GM19351 (cell line): ENCODE results near the gene KSR1.
"Not testable (repeated sequence)": the region's sequence is repeated elsewhere in the genome, so short reads cannot be mapped to it uniquely, and the experiment has no call there.

ENCODE experiments used
- ATAC-seq: cut with Tn5 transposase; IDR thresholded peaks from one replicate; pipeline ENCODE4 v1.9.1; 2021; ENCODE audit warnings: mild to moderate bottlenecking, moderate library complexity; ENCODE audit not compliant: unreplicated experiment

Gene KSR1

GRCh38 chr17:27425991-27426390, 30.3 kb upstream of the KSR1 start:
- no peak for ATAC-seq

- ATAC-seq: not testable (repeated sequence)
These were observed 29.8 kb upstream of the KSR1 start for GRCh38 chr17:27426471-27426870.

GRCh38 chr17:27427166-27427862, 28.9 kb upstream of the KSR1 start:
- ATAC-seq: not testable (repeated sequence)

GRCh38 chr17:27428781-27429505, 27.3 kb upstream of the KSR1 start:
- ATAC-seq: no peak

GRCh38 chr17:27429666-27430382, 26.4 kb upstream of the KSR1 start:
- no peak for ATAC-seq

- no peak for ATAC-seq
These were observed 25.8 kb upstream of the KSR1 start for GRCh38 chr17:27430383-27430840.

GRCh38 chr17:27430882-27431491, 25.3 kb upstream of the KSR1 start:
- ATAC-seq: no peak

GRCh38 chr17:27433521-27433920, 22.7 kb upstream of the KSR1 start:
- ATAC-seq: no peak

GRCh38 chr17:27435431-27436070, 20.7 kb upstream of the KSR1 start:
- not testable (repeated sequence) for ATAC-seq

- ATAC-seq: no peak
These were observed 17.8 kb upstream of the KSR1 start for GRCh38 chr17:27438348-27438998.

- ATAC-seq: no peak
These were observed 16.9 kb upstream of the KSR1 start for GRCh38 chr17:27439342-27439741.

- ATAC-seq: no peak
These were observed 13.5 kb upstream of the KSR1 start for GRCh38 chr17:27442702-27443101.

- no peak for ATAC-seq
These were observed 12.8 kb upstream of the KSR1 start for GRCh38 chr17:27443491-27443890.

- ATAC-seq: no peak
These were observed 10.3 kb upstream of the KSR1 start for GRCh38 chr17:27445971-27446370.

GRCh38 chr17:27446569-27447301, 9.5 kb upstream of the KSR1 start:
- no peak for ATAC-seq

GRCh38 chr17:27448534-27448933, 7.7 kb upstream of the KSR1 start:
- ATAC-seq: not testable (repeated sequence)

GRCh38 chr17:27449541-27449940, 6.7 kb upstream of the KSR1 start:
- no peak for ATAC-seq

GRCh38 chr17:27449988-27450387, 6.3 kb upstream of the KSR1 start:
- no peak for ATAC-seq

GRCh38 chr17:27450416-27450815, 5.8 kb upstream of the KSR1 start:
- no peak for ATAC-seq

- ATAC-seq: no peak
These were observed 4.3 kb upstream of the KSR1 start for GRCh38 chr17:27451906-27452305.
